Colonic mucosa (tissue), 4 donors: ENCODE data around the gene CHKB. TPM values are rescaled to one million over a fixed set of nuclear protein-coding genes. Genes with fewer than 3 reads are reported as not detected.

Experiments used
- DNase-seq: peaks from one replicate; pipeline ENCODE4 v3.0.0-alpha.2; 2020
- H3K27ac ChIP-seq: fragments of 200-600 bp; one replicate; pipeline ENCODE4 v1.8.0; 2021
- H3K27me3 ChIP-seq: fragments of 200-600 bp; one replicate; pipeline ENCODE4 v1.8.0; 2021
- H3K36me3 ChIP-seq: fragments of 200-600 bp; one replicate; pipeline ENCODE4 v1.8.0; 2021
- H3K4me1 ChIP-seq: fragments of 200-600 bp; one replicate; pipeline ENCODE4 v1.8.0; 2021; ENCODE audit warnings: mild to moderate bottlenecking
- H3K4me3 ChIP-seq: fragments of 200-600 bp; one replicate; pipeline ENCODE4 v1.8.0; 2021
- H3K9ac ChIP-seq, 2 donors: one replicate each; pipeline ENCODE4 v1.7.0; 2013; ENCODE audit warnings: control low read depth in 2 of 2, low read depth in 2 of 2, low read length in 2 of 2
- H3K9me3 ChIP-seq: fragments of 200-600 bp; one replicate; pipeline ENCODE4 v1.8.0; 2021
- intact Hi-C: fragments of 100-400 bp; cut with DNase I; formaldehyde crosslinking; loops from one replicate; pipeline ENCODE4 v1.14.1; 2022
- total RNA-seq, 2 donors: library from RNA; stranded (reverse); fragmentation: NEBNext Ultra II Directional in 1 of 2; extraction: Animal tissue kit (Norgen Biotek cat#: 25700) in 1 of 2; gene quantifications; one replicate each; pipeline ENCODE4 v1.2.1, GENCODE V29; 2021
- TF ChIP-seq, protein P1 (sequence below): fragments of 200-600 bp; IDR thresholded peaks from one replicate; pipeline ENCODE4 v1.8.0; 2022; ENCODE audit warnings: antibody characterized with exemption, mild to moderate bottlenecking
- donor health status: healthy.
- donor health status: DM: no; HTN: no; CAD: no.
- donor health status: DM: no; HTN: no; CAD: no.

CHKB gene
- total RNA-seq, 2 donors from 2014 or later = 52.6 to 89.7 TPM

DNA sequence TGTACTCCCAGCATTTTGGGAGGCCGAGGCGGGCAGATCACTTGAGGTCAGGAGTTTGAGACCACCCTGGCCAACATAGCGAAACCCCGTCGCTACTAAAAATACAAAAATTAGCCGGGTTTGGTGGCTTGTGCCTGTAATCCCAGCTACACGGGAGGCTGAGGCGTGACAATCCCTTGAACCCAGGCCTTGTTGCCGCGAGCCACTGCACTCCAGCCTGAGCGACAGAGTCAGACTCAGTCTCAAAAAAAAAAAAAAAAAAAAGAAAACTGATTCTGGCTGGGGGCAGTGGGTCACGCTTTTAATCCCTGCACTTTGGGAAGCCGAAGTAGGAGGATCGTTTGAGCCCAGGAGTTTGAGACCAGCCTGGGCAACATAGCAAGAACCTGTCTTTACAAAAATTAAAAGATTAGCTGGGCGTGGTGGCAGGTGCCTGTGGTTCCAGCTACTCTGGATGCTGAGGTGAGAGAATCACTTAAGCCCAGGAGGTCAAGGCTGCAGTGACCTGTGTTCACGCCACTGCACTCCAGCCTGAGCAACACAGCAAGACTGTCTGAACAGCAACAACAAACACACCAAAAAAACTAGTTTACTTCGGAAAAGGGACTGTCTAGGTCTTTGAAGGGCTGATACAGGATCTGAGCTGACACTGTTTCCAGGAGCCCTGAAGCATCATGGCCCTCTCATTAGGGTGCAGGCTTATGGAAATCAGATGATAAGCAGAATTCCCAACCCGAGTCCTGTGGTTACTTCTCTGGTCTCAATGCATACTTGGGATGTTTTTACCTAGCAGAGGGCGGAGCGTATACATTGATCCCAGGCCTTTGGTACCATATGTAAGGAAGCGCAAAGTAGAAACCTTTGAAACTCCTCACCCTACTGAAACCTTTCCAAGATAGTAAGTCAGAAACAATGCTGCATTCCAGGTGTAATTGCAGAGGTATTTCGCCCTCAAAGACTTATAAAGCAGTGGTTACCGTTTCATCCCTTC is 1.8 kb upstream of the CHKB start:
- no peaks in the 10 kb centered on the region for H3K36me3 ChIP-seq
- no peaks in the 10 kb centered on the region for H3K27me3 ChIP-seq
- no peaks in the 10 kb centered on the region for H3K9me3 ChIP-seq
- intact Hi-C loops = no loop called here
- H3K4me1 ChIP-seq = peaks cover 9% of the 10 kb centered on the region
- TF ChIP-seq, protein P1, sequence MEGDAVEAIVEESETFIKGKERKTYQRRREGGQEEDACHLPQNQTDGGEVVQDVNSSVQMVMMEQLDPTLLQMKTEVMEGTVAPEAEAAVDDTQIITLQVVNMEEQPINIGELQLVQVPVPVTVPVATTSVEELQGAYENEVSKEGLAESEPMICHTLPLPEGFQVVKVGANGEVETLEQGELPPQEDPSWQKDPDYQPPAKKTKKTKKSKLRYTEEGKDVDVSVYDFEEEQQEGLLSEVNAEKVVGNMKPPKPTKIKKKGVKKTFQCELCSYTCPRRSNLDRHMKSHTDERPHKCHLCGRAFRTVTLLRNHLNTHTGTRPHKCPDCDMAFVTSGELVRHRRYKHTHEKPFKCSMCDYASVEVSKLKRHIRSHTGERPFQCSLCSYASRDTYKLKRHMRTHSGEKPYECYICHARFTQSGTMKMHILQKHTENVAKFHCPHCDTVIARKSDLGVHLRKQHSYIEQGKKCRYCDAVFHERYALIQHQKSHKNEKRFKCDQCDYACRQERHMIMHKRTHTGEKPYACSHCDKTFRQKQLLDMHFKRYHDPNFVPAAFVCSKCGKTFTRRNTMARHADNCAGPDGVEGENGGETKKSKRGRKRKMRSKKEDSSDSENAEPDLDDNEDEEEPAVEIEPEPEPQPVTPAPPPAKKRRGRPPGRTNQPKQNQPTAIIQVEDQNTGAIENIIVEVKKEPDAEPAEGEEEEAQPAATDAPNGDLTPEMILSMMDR = no peak
- H3K4me3 ChIP-seq = no peak overlapping the region
- no peak overlapping the region for H3K27ac ChIP-seq
- DNase-seq = no peak
- H3K9ac ChIP-seq = no peak overlapping the region

DNA sequence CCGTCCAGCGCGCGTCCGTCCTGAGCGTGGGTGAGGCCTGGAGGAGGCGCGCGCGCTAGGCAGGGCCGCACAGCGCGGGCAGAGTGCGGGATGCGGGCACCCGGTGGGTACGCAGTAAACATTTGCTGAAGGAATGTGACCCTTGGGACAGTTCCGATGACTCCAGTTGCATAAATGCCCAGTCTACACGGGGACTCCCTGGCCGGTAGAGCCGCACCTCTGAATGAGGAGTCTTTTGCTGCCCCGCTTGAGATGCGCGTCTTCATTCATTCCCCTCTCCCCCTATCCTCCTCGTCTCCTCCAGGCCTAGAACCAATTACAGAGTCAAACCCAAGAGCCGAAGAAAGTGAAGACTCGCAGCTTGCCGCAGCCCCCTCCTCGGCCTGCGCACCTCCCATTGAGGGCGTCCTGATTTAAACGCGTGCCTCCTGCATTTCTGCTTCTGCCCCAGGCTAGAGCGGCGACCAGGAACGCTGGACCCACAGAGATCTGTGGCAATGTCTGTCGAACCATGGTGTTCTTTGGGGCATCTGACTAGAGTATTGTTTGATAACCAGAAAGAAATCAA is 729 bp upstream of the CHKB start:
- TF ChIP-seq, protein P1 = no peak
- Histone ChIP-seq H3K27me3 (no peaks in the 10 kb centered on the region), H3K4me3 (peak overlapping the region; percentile 85), H3K9me3 (no peaks in the 10 kb centered on the region), H3K36me3 (no peaks in the 10 kb centered on the region), H3K27ac (peak overlapping the region; percentile 99), H3K9ac (peak overlapping the region; percentile 84 to 90), H3K4me1 (peaks cover 9% of the 10 kb centered on the region)
- intact Hi-C loops = no loop called here
- DNase-seq = no peak

DNA sequence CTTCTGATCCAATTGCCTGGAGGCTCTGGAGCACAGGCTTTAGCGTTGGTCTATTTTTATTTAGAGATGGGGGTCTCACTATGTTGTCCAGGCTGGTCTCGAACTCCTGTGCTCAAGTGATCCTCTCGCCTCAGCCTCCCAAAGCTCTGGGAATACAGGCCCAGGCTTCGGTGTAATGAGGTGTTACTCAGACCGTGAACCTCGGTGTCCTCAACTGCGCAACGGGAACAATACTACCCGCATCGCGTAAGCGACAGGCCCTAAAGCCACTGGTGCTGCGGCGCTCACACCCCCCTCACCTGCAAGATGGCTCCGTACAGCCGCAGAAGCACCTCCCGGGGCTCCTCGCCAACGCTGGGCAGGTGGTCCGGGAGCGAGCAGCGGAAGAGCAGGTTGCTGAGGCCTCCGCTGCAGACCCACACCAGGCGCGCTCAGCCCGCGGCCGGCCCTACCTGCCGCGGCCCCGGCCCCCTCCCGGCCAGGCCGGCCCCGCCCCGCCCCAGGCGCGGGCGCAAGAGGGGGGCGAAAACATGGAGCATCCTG is 628 bp downstream of the CHKB start:
- no peaks in the 10 kb centered on the region for H3K9me3 ChIP-seq
- H3K27ac ChIP-seq = peak overlapping the region; percentile 99
- H3K27me3 ChIP-seq = no peaks in the 10 kb centered on the region
- intact Hi-C loops = no loop called here
- DNase-seq = no peak
- H3K4me1 ChIP-seq = peaks cover 9% of the 10 kb centered on the region
- peak overlapping the region; percentile 85 for H3K4me3 ChIP-seq
- H3K9ac ChIP-seq = peak overlapping the region; percentile 90 to 99
- no peaks in the 10 kb centered on the region for H3K36me3 ChIP-seq
- TF ChIP-seq, protein P1 = no peak

DNA sequence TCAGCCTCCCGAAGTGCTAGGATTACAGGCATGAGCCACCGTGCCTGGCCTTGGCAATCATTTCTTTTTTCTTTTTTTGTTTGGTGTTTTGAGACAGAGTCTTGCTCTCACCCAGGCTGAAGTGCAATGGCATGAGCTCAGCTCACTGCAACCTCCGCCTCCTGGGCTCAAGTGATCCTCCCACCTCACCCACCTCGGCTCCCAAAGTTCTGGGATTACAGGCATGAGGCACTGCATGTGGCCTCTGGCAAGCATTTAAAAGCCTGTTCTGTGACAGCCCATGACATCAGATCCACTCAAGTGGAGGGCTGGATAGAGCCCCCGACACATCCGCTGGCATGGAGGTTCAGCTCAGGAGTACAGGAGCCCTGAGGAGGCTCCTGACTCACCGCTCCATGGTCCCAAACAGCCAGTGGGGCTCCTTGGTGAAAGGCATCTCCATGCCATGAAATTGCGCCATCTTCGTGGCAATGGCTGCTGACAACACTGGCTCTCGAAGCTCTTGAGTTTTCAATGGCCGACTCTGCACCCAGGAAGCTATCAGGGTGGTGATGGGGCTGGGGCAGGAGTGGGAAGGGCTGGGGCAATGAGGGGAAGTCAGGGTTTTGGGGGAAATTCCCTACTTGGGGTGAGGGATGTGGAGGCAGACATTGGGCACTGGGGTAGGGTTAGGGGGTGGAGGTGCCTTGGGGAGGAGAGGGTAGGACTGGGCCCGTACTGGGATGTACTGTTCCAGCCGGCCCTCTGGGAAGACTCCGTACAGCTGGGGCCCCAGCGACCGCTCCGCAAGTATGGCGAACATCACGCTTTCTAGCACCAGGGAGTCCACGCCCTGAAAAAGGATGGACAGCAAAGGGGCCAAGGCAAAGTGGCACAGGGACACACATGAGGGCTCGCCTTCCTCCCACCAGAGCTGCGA is 1.4 kb downstream of the CHKB start:
- Histone ChIP-seq H3K27me3 (no peaks in the 10 kb centered on the region), H3K36me3 (no peaks in the 10 kb centered on the region), H3K4me1 (peaks cover 9% of the 10 kb centered on the region), H3K9me3 (no peaks in the 10 kb centered on the region), H3K4me3 (peak overlapping the region; percentile 85), H3K27ac (peak overlapping the region; percentile 99), H3K9ac (peak overlapping the region; percentile 90 to 99)
- TF ChIP-seq, protein P1 = no peak
- no peak for DNase-seq
- intact Hi-C loops = no loop called here

DNA sequence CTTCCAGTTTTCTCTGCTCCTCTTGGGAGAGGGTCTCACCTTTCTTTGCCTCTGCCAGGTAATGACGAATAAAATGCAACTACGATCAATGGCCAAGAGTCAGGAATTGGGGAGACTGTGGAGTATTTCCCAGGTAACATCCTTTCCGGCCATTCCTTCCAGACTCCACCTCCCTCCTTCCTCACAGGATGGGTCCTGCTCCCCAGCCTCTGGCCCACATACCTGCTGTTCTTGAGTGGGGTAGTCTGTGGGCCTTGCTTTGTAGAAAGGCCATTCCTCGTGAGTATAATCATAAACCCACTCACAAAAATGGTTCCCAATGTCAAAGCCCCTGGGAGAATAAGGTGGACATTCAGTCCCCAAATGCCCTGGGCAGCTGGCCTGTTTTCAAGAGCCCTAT is 2.9 kb downstream of the CHKB start:
- intact Hi-C loops = no loop called here
- no peaks in the 10 kb centered on the region for H3K9me3 ChIP-seq
- no peak overlapping the region for H3K4me3 ChIP-seq
- peaks cover 9% of the 10 kb centered on the region for H3K4me1 ChIP-seq
- no peaks in the 10 kb centered on the region for H3K36me3 ChIP-seq
- TF ChIP-seq, protein P1 = no peak
- H3K9ac ChIP-seq = peak overlapping the region in 1 of 2 donors; percentile 12
- H3K27ac ChIP-seq = no peak overlapping the region
- no peaks in the 10 kb centered on the region for H3K27me3 ChIP-seq
- DNase-seq = no peak
